ENCODE results near the gene NBDY. TPM values are rescaled to one million over a fixed set of nuclear protein-coding genes. Genes with fewer than 3 reads are reported as not detected.

NBDY gene
- total RNA-seq, 1 experiment from 2014 or later: 44.7 TPM

- H3K4me1 Mint-ChIP-seq: 0 out of 2 replicates have a peak, but pooled peaks cover 4% of the 10 kb centered on the region
- DNase-seq (ENCODE audit: low spot score) (no peak), ATAC-seq (no peak)
- ChIA-PET CTCF (no interaction called here), POLR2A (no interaction called here)
- TF ChIP-seq, protein P1, sequence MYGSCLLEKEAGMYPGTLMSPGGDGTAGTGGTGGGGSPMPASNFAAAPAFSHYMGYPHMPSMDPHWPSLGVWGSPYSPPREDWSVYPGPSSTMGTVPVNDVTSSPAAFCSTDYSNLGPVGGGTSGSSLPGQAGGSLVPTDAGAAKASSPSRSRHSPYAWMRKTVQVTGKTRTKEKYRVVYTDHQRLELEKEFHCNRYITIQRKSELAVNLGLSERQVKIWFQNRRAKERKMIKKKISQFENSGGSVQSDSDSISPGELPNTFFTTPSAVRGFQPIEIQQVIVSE (CRISPR knock-in tag; IDR thresholded peaks at IDR 0.05; ENCODE audit: borderline replicate concordance): no peak
- no peak for TF ChIP-seq ZNF317 (CRISPR knock-in tag; IDR thresholded peaks at IDR 0.05; ENCODE audit: borderline replicate concordance, low read depth)
- TF ChIP-seq GTF2I (CRISPR knock-in tag; conservative IDR thresholded peaks at IDR 0.05): no peak
- no peak for TF ChIP-seq PRRX2 (CRISPR knock-in tag; IDR thresholded peaks at IDR 0.05)
- TF ChIP-seq ZNF532 (CRISPR knock-in tag; IDR thresholded peaks at IDR 0.05; ENCODE audit: borderline replicate concordance): no peak
- no peak for TF ChIP-seq SP1 (CRISPR knock-in tag; conservative IDR thresholded peaks at IDR 0.05)
- no peak for TF ChIP-seq TP53 (CRISPR knock-in tag; IDR thresholded peaks at IDR 0.05)
- peaks cover 24% of the 10 kb centered on the region for H3K36me3 Mint-ChIP-seq
- peaks cover 10% of the 10 kb centered on the region for H3K9me3 Mint-ChIP-seq
- no peak overlapping the region for H3K27ac Mint-ChIP-seq
- no peak overlapping the region for H3K4me3 Mint-ChIP-seq
- H3K27me3 Mint-ChIP-seq (ENCODE audit: low read depth): no peaks in the 10 kb centered on the region
Measured at GRCh38 chrX:56757327-56757726, 28.3 kb downstream of the NBDY start.

GRCh38 chrX:56758456-56758855, 29.4 kb downstream of the NBDY start:
- no peaks in the 10 kb centered on the region for H3K27me3 Mint-ChIP-seq (ENCODE audit: low read depth)
- POLR2A ChIA-PET: no interaction called here
- H3K27ac Mint-ChIP-seq: no peak overlapping the region
- DNase-seq (ENCODE audit: low spot score): no peak
- CTCF ChIA-PET: no interaction called here
- H3K4me3 Mint-ChIP-seq: no peak overlapping the region
- peaks cover 16% of the 10 kb centered on the region for H3K36me3 Mint-ChIP-seq
- H3K4me1 Mint-ChIP-seq: 0 out of 2 replicates have a peak, but pooled peaks cover 4% of the 10 kb centered on the region
- ATAC-seq: no peak
- peaks cover 10% of the 10 kb centered on the region for H3K9me3 Mint-ChIP-seq
- no peak for TF ChIP-seq FOXP1 (CRISPR knock-in tag; IDR thresholded peaks at IDR 0.05; ENCODE audit: borderline replicate concordance)
- no peak for TF ChIP-seq FOXP4 (CRISPR knock-in tag; IDR thresholded peaks at IDR 0.05)
- TF ChIP-seq OVOL2 (CRISPR knock-in tag; IDR thresholded peaks at IDR 0.05; ENCODE audit: borderline replicate concordance): no peak
- no peak for TF ChIP-seq ZNF121 (CRISPR knock-in tag; IDR thresholded peaks at IDR 0.05)

GRCh38 chrX:56759736-56760409, 30.8 kb downstream of the NBDY start:
- Mint-ChIP-seq H3K9me3 (no peaks in the 10 kb centered on the region), H3K27me3 (ENCODE audit: low read depth) (no peaks in the 10 kb centered on the region), H3K4me3 (no peak overlapping the region), H3K27ac (no peak overlapping the region), H3K36me3 (peaks cover 3% of the 10 kb centered on the region), H3K4me1 (peaks cover 5% of the 10 kb centered on the region)
- DNase-seq (ENCODE audit: low spot score) (no peak), ATAC-seq (no peak)
- POLR2A ChIA-PET: no interaction called here
- CTCF ChIA-PET: no interaction called here
- TF ChIP-seq MXD4 (CRISPR knock-in tag; IDR thresholded peaks at IDR 0.05; ENCODE audit: borderline replicate concordance) (no peak), MLX (CRISPR knock-in tag; IDR thresholded peaks at IDR 0.05) (no peak), RELA (CRISPR knock-in tag; IDR thresholded peaks at IDR 0.05; ENCODE audit: borderline replicate concordance) (no peak), NFATC4 (CRISPR knock-in tag; IDR thresholded peaks at IDR 0.05) (no peak), PRRX2 (CRISPR knock-in tag; IDR thresholded peaks at IDR 0.05) (no peak), IRF2 (CRISPR knock-in tag; IDR thresholded peaks at IDR 0.05; ENCODE audit: borderline replicate concordance, low read depth) (no peak), JAZF1 (CRISPR knock-in tag; IDR thresholded peaks at IDR 0.05) (no peak), NFYB (CRISPR knock-in tag; conservative IDR thresholded peaks at IDR 0.05; ENCODE audit: low read depth) (no peak), ZNF219 (CRISPR knock-in tag; IDR thresholded peaks at IDR 0.05; ENCODE audit: borderline replicate concordance) (no peak)
- TF ChIP-seq, protein P2, sequence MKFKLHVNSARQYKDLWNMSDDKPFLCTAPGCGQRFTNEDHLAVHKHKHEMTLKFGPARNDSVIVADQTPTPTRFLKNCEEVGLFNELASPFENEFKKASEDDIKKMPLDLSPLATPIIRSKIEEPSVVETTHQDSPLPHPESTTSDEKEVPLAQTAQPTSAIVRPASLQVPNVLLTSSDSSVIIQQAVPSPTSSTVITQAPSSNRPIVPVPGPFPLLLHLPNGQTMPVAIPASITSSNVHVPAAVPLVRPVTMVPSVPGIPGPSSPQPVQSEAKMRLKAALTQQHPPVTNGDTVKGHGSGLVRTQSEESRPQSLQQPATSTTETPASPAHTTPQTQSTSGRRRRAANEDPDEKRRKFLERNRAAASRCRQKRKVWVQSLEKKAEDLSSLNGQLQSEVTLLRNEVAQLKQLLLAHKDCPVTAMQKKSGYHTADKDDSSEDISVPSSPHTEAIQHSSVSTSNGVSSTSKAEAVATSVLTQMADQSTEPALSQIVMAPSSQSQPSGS (CRISPR knock-in tag; IDR thresholded peaks at IDR 0.05; ENCODE audit: borderline replicate concordance, low read depth): no peak
